Activated CD8-positive, alpha-beta memory T cell treated with anti-CD3 and anti-CD28 coated beads, Interleukin-2, amount 50 U/mL, for 1 hour (primary cell): ENCODE results near the gene SPOCK1.

Experiments used
- DNase-seq: peaks from one replicate; pipeline ENCODE4 v3.0.0-alpha.2; 2020; ENCODE audit errors: extremely low read depth

SPOCK1 gene

GRCh38 chr5:137026296-137026695 lies 472.8 kb downstream of the SPOCK1 start:
- DNase-seq = no peak

- DNase-seq = no peak
These were observed 475.1 kb downstream of the SPOCK1 start for GRCh38 chr5:137024044-137024443.

GRCh38 chr5:137023371-137023770 lies 475.8 kb downstream of the SPOCK1 start:
- no peak for DNase-seq

GRCh38 chr5:137022725-137023124 lies 476.4 kb downstream of the SPOCK1 start:
- no peak for DNase-seq

GRCh38 chr5:137022043-137022442 lies 477.1 kb downstream of the SPOCK1 start:
- DNase-seq = no peak

GRCh38 chr5:137019229-137019628 lies 479.9 kb downstream of the SPOCK1 start:
- DNase-seq = no peak

- no peak for DNase-seq
These were observed 482.3 kb downstream of the SPOCK1 start for GRCh38 chr5:137016783-137017324.

GRCh38 chr5:137015540-137016116 lies 483.5 kb downstream of the SPOCK1 start:
- no peak for DNase-seq

GRCh38 chr5:137014731-137015130 lies 484.4 kb downstream of the SPOCK1 start:
- no peak for DNase-seq

- no peak for DNase-seq
These were observed 488.9 kb downstream of the SPOCK1 start for GRCh38 chr5:137010226-137010625.

- DNase-seq = no peak
These were observed 494.8 kb downstream of the SPOCK1 start for GRCh38 chr5:137004279-137004678.

GRCh38 chr5:137001026-137001569 lies 498.0 kb downstream of the SPOCK1 start:
- DNase-seq = no peak

GRCh38 chr5:136999787-137000186 lies 499.3 kb downstream of the SPOCK1 start:
- DNase-seq = no peak

GRCh38 chr5:136998854-136999357 lies 500.2 kb downstream of the SPOCK1 start:
- DNase-seq = no peak

GRCh38 chr5:136994154-136994553 lies 505.0 kb downstream of the SPOCK1 start:
- DNase-seq = no peak

- DNase-seq = no peak
These were observed 506.2 kb downstream of the SPOCK1 start for GRCh38 chr5:136992796-136993489.

- no peak for DNase-seq
These were observed 513.2 kb downstream of the SPOCK1 start for GRCh38 chr5:136985785-136986475.

- no peak for DNase-seq
These were observed 514.2 kb downstream of the SPOCK1 start for GRCh38 chr5:136984772-136985446.

GRCh38 chr5:136981936-136982335 lies 517.2 kb downstream of the SPOCK1 start:
- DNase-seq = no peak

GRCh38 chr5:136979131-136979530 lies 520.0 kb downstream of the SPOCK1 start:
- no peak for DNase-seq

- no peak for DNase-seq
These were observed 535.6 kb downstream of the SPOCK1 start for GRCh38 chr5:136963504-136963903.

- DNase-seq = no peak
These were observed 541.7 kb downstream of the SPOCK1 start for GRCh38 chr5:136957428-136957827.
